Myometrial cell (primary cell): ENCODE data around the gene CABP7. TPM values are rescaled to one million over a fixed set of nuclear protein-coding genes. Genes with fewer than 3 reads are reported as not detected.

Source experiments
- total RNA-seq: library from RNA; depleted of rRNA; stranded (reverse); fragments of >200 nt; gene quantifications from 2 replicates; pipeline ENCODE4 v1.2.3, GENCODE V29; 2015

The CABP7 gene
- total RNA-seq, result not detected in 2 replicates

DNA sequence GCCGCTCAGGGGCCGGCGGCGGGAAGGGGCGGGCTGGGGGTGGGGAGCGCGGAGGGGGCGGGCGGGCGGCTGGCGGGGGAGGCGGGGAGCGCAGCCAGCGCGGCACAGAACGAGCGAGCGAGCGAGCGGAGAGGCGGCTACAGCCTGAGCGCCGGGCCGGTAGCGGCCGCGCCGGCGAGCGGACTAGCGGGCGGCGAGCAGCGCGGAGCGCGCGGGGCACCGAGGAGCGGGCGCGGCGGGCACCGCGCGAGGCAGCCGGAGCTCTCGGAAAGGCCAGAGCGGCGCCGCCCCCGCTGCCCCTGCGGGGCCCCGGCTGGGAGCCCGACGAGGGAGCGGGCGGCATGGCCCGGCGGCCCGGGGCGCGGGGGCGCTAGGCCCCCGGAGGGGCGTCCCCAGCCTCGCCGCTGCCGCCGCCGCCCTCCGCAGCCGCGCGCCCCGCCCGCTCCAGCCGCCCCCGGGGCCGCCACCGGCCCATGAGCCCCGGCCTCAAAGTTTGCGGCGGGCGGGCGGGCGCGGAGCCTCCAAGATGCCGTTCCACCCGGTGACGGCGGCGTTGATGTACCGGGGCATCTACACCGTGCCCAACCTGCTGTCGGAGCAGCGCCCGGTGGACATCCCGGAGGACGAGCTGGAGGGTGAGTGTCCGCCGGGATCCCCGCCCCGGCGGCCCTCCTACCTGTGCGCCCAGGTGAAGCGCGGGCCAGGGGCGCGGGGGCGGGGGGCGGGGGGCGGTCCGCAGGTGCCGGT, at the start of gene CABP7:
Gene CABP7, plus strand, starts transcription at position 105 of the 747 bp plus-strand sequence. Its CDS starts 422 bp downstream, at position 527.

DNA sequence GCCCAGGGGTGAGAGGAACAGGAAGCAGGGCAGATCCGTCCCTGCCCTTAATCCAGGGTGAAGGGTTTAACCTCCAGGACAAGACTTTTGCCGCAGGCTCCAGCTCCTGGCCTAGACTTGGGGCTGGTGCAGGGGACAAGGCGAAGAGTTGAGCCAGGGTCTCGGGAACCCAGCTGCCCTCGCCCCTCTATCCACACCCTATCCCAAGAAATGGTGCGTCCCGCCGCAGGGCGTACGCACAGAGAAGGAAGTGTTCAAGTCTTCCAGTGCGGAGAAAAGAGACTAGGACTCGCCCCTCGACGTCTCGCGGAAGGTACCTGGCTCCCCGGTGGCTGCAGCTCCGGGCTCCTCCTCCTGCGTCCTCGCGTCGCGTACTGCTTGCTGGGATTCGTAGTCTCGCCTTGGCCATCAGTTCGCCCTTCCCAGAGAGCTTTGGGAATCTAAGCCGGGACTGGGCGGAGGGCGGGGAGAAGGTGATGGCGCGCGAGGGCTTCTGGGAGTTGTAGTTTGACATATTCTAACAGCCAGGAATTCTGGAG, 46.9 kb downstream of the CABP7 start, which contains the start of gene ZMAT5:
Gene ZMAT5, minus strand, starts transcription at position 376 of the 539 bp plus-strand sequence. CDS start 18,463 bp downstream, outside the sequence.

DNA sequence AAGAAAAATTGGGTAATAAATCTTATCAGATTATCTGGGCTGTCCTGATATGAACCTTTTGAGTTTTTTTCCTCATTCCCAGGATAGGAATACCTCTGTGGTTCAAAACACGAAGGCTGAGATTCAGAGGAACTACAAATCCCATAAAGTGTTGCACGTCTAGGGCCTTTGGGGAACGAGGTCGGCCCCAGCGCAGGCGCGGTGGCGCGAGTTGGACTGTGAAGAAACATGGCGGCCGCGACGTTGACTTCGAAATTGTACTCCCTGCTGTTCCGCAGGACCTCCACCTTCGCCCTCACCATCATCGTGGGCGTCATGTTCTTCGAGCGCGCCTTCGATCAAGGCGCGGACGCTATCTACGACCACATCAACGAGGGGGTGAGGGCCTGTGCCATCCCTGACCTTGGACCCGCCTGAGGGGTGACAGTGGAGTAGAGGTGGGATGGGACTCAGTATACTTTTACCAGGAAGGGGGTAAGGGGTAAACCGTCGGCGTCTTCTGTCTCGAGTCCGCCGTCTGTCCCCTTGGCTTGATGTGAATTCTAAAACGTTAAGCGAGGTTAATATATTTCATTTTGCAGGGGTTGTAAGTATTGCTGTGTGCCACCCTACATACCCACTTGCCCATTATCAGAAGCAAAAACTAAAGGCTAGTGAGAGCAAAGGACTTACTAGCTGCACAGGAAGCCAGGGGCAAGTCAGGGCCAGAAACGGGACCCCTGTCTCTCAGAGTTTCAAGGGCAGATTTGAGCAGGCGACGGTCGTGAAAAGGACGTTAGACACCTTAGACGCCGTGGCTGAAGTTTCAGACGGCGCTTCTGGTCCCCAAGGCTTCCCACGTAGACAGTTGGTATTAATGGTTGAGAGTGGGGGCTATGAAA, 47.6 kb downstream of the CABP7 start, which contains the start of gene UQCR10:
Gene UQCR10, plus strand, starts transcription at position 199 of the 881 bp plus-strand sequence. Its CDS starts 30 bp downstream, at position 229.

Other genes with a start within 250 kb of the CABP7 start
- 0.58 and 0.89 TPM in 2 replicates for gene NEFH, start 239.8 kb upstream of the CABP7 start, total RNA-seq
- gene THOC5, start 166.2 kb upstream of the CABP7 start, total RNA-seq, result 40.9 and 53.2 TPM in 2 replicates
- gene NIPSNAP1, start 138.9 kb upstream of the CABP7 start, total RNA-seq, result 88.6 and 96.9 TPM in 2 replicates
- 88.2 and 111 TPM in 2 replicates for gene NF2, start 116.4 kb upstream of the CABP7 start, total RNA-seq
- 35.3 and 49.3 TPM in 2 replicates for gene ZMAT5, start 47.0 kb downstream of the CABP7 start, total RNA-seq
- 65.4 and 90.0 TPM in 2 replicates for gene UQCR10, start 47.4 kb downstream of the CABP7 start, total RNA-seq
- 21.4 and 28.0 TPM in 2 replicates for gene ASCC2, start 118.3 kb downstream of the CABP7 start, total RNA-seq
- 16.0 and 25.7 TPM in 2 replicates for gene MTMR3, start 163.2 kb downstream of the CABP7 start, total RNA-seq